GM21360 (cell line): Measurements from ENCODE around the gene SLC50A1.
"Not testable (repeated sequence)": the region's sequence is repeated elsewhere in the genome, so short reads cannot be mapped to it uniquely, and the experiment has no call there.

Source experiments
- ATAC-seq: cut with Tn5 transposase; IDR thresholded peaks from one replicate; pipeline ENCODE4 v1.9.1; 2021; ENCODE audit warnings: mild to moderate bottlenecking, moderate library complexity; ENCODE audit not compliant: unreplicated experiment

The SLC50A1 gene

GRCh38 chr1:155134322-155134721, 1.3 kb upstream of the SLC50A1 start:
- ATAC-seq, result no peak

GRCh38 chr1:155134880-155135414, 705 bp upstream of the SLC50A1 start:
- no peak for ATAC-seq

GRCh38 chr1:155136748-155137147, 1.1 kb downstream of the SLC50A1 start:
- no peak for ATAC-seq

GRCh38 chr1:155137154-155137949, 1.7 kb downstream of the SLC50A1 start:
- ATAC-seq, result no peak

- no peak for ATAC-seq
Observed at GRCh38 chr1:155139895-155140629, 4.4 kb downstream of the SLC50A1 start, which contains the start of gene DPM3. TSS of gene DPM3 (minus strand) at chr1:155140531. CDS start at chr1:155140240, 291 bp downstream.

- ATAC-seq, result no peak
Observed at GRCh38 chr1:155140630-155140953, 4.9 kb downstream of the SLC50A1 start.

GRCh38 chr1:155141749-155142148, 6.1 kb downstream of the SLC50A1 start:
- no peak for ATAC-seq

GRCh38 chr1:155145491-155145890, 9.8 kb downstream of the SLC50A1 start:
- no peak for ATAC-seq

GRCh38 chr1:155155996-155156643, 20.5 kb downstream of the SLC50A1 start:
- ATAC-seq, result not testable (repeated sequence)

- no peak for ATAC-seq
Observed at GRCh38 chr1:155158991-155159390, 23.3 kb downstream of the SLC50A1 start.

GRCh38 chr1:155160128-155160527, 24.5 kb downstream of the SLC50A1 start:
- no peak for ATAC-seq

GRCh38 chr1:155162631-155163030, 27.0 kb downstream of the SLC50A1 start:
- ATAC-seq, result not testable (repeated sequence)

GRCh38 chr1:155163785-155164184, 28.1 kb downstream of the SLC50A1 start:
- ATAC-seq, result not testable (repeated sequence)

GRCh38 chr1:155164625-155165024, 29.0 kb downstream of the SLC50A1 start:
- not testable (repeated sequence) for ATAC-seq

- no peak for ATAC-seq
Observed at GRCh38 chr1:155166051-155166470, 30.4 kb downstream of the SLC50A1 start.

- no peak for ATAC-seq
Observed at GRCh38 chr1:155166471-155167165, 31.0 kb downstream of the SLC50A1 start.

- no peak for ATAC-seq
Observed at GRCh38 chr1:155167166-155168104, 31.8 kb downstream of the SLC50A1 start.

GRCh38 chr1:155168105-155168445, 32.4 kb downstream of the SLC50A1 start:
- not testable (repeated sequence) for ATAC-seq

- no peak for ATAC-seq
Observed at GRCh38 chr1:155168456-155169210, 33.0 kb downstream of the SLC50A1 start.
